GM21367 (cell line): ENCODE data around the gene SEBOX.

Source experiments
- ATAC-seq: cut with Tn5 transposase; IDR thresholded peaks from one replicate; pipeline ENCODE4 v1.9.1; 2021; ENCODE audit not compliant: unreplicated experiment

SEBOX gene

GRCh38 chr17:28369684-28370034, 4.7 kb upstream of the SEBOX start:
- no peak for ATAC-seq

DNA sequence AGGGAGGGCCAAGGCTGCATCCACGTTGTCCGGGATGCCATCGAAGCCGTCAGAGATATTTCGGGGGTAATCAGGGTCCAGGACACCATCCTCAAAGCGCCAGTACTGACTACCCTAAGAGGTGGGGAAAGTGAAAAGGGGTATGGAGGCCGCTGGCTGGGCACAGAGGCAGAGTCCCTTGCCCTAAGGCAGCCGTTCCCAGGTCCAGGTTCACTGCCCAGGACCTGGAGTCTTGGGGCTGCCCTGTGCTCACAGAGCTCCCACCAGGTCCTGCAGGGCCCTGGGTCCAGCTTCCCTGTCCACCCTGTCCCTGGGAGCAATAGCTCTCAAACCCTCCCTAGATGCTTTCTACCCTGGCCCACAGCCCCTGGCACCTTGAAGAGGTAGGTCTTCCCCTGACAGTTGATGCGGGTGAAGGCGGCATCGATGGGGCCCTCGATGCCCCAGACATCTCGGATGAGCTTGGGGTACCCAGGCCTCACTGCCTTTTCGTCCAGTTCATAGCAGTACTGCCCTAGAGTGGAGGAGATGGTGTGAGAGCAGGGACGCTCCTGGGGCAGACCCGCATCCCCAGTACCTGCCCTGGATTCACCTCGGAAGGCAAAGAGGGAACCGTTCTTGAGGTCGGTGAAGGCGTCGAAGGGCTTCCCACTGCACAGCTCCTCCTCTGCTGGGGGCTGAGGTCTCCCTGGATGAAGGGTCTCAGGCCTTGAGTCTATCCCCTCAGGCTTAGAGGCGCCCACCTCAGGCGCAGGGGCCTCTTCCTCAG, 4.1 kb upstream of the SEBOX start:
- ATAC-seq: no peak

DNA sequence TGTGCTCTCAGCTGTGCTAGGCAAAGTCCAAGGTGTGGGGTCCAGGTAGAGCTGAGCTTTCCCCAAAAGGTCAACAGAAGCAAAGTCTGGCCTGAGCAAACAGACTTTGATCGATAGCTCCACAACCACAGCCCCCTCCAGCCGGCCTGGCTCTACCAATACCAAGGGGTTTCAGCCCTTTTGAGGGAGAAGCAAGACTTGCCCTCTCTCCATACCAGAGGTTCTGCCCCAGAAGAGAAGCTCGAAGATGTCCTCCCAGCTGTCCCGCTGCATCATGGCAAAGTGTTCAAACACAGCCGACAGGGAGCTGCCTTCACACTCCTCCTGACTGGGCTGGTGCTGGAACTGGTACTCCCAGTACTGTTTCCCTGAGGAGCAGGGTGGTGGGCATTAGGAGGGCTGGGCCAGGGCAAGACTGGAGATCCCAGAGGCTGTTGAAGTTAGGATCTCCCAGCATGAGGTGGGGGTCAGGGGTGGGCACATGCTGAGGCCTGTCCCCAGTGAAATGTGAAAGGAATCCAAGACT, 3.4 kb upstream of the SEBOX start:
- ATAC-seq: no peak

DNA sequence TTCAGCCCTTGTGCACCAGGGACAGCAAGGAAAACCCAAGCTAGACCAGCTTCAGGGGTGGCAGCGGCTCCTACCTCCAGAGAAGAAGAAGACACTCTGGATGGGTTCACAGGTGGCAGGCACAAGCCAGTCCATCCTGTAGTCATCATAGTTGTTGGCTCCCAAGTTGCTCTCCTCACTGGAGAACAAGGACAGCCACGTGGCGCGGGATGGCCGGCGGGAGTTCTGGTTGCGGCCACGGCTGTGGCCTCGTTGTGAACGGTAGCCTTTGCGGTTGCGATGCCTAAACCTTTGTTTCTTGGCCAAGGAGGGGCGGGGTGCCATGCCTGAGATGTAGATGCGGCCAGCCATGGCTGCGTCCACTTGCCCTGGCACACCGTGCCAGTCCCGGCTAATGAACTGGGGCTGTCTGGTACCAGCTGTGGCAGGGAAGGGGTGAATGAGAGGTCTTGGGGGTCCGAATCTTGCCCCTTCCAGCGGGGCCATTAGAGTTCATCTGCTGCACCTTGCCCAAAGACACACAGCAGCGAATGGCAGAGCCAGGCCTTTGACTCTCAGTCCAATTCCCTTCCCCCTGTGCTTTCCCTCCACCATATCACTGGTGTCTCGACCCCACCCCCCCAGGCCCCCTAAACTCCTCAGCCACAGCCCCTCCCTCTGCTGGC, 2.8 kb upstream of the SEBOX start:
- ATAC-seq: no peak

DNA sequence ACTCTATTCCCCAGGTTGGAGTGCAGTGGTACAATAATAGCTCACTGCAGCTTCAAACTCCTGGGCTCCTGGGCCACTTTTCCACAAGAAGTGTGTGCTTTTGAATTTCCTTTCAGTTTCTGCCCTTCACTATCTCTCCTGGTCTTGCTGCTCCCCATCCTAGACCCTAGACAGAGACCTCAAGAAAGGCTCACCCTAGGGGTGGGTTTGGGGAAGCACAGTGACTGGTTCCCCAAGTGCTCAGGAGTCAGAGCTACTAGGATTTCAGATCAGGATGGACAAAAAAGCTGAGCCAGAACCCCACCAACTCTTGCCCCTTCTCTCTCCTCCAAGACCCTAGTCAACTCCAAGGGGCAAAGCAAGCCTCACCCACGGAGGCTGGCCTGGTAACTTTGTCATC, 1.6 kb upstream of the SEBOX start:
- ATAC-seq: no peak

GRCh38 chr17:28365487-28365886, 488 bp upstream of the SEBOX start:
- no peak for ATAC-seq

DNA sequence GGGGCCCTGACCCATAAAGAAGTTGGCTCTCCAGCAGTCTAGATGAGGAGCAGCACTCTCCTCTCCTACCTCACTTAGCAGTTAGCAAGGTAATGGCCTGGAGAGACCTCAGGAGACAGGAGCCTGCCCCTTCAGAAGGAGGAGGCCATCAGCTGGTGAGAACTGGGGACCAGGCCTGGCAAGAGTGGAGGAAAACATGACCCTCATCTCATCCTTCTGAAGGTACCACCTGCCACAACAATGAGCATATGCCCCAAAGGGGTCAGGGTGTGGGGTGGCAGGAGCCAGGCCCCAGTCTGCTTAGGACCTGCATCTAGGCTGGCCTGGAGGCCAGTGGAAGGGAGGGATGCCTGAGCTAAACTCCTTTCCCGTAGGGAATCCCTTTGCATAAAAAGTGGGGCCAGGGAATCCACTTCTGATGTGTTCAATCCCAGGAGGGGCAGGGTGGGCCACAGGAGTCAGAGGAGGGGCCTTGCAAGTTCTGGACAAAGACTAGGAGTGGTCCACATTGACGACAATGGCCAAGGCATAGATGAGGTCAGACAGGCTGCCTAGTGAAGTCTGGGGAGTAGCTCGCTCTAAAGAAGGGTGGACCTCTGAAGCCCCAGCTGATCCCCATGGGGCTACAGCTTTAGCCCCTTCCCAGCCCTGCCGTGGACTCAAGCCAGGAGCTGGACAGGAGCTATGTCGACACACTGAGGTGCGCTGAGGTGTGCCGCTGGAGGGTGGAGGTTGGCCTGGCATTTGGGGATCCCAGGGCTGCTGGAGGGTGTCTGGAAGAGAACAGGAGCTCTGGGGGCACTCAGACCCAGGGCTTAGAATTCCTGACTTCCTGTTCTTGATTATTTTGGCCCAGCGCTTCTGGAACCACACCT, 986 bp downstream of the SEBOX start:
- no peak for ATAC-seq

- ATAC-seq: no peak
Measured at GRCh38 chr17:28363186-28363585, 1.8 kb downstream of the SEBOX start.

- ATAC-seq: no peak
Measured at GRCh38 chr17:28357901-28358197, 7.2 kb downstream of the SEBOX start.

DNA sequence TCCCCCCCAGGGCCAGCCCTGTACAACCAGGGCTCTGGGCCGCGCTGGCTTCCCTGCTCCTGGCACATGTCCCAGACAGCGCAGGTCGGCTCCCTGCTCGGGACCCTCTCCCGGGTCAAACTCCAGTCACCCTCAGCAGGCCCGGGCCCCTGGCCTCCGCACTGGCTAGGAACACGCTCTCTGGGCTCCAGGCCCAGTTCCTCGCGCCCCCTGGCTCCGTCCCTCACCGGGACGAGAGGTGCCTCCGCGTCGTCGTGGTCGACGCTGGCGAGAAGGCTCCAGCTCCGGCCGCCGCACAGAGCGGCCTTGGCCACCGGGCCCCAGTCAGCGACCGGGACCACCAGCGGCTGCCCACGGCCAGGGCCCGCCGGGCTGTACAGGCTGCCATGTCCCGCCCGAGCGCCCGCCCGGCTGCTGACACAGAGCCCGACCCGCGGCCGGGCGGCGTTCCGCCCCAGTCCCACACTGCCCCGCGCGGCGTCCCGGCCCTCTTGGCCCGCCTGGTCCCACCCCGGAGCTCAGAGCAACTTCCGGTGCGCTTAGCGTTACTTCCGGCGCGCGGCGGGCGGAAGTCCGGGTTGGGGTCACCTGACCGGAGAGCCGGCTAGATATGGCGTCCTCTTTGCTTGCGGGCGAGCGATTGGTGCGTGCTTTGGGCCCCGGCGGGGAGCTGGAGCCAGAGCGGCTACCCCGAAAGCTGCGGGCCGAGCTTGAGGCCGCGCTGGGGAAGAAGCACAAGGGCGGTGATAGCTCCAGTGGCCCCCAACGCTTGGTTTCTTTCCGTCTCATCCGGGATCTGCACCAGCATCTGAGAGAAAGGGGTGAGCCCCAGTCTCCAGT, 7.7 kb downstream of the SEBOX start, which contains the start of gene POLDIP2:
POLDIP2 (minus strand) TSS at position 467 of the 840 bp plus-strand sequence; CDS start at position 388, 79 bp downstream.
- ATAC-seq: peak; percentile 77

GRCh38 chr17:28350271-28350670, 14.7 kb downstream of the SEBOX start:
- no peak for ATAC-seq

- ATAC-seq: no peak
Measured at GRCh38 chr17:28348979-28349378, 16.0 kb downstream of the SEBOX start.

GRCh38 chr17:28347261-28347891, 17.6 kb downstream of the SEBOX start:
- ATAC-seq: no peak

DNA sequence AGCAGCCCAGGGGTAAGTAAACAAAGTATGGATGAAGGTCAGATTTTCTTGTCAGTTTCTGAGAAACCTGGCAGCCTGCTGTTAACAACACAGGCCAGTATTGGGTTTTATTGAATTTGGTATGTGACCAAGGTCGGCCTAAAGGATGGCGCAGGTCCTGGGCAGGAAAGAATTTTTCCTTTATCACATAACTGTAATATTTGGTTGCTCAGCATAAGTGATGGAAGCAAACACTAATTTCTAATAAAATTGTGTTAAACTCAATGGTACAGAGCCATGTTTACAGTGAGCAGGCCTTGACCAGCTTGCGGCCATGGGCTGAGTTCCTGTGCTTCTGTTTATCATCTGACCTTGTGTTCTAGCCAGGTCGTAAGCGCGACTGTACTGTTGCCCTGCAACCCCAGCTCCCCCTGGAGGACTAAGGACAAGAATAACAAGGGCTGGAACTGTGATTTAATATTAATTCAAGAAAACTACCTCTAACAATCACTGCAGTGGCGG, 18.2 kb downstream of the SEBOX start:
- ATAC-seq: no peak

DNA sequence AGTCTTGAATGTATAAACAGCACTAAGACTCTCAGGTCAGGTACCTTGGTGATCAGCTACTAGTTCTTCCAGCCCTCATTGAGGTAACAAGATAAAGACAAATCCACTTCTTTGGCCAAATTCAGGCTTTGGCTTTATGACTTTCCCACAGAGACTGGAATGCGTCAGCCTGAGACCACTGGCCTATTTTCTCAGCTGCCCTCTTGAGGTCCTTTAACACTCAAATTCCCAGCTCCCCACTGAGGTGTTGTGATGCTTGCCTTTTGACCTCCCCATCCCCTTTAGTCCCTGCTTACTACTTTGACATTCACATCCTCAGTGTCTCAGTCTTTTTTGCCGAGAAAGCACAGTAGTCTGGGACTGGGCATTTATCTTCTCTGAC, 18.8 kb downstream of the SEBOX start:
- ATAC-seq: no peak

GRCh38 chr17:28345419-28346198, 19.4 kb downstream of the SEBOX start:
- no peak for ATAC-seq

DNA sequence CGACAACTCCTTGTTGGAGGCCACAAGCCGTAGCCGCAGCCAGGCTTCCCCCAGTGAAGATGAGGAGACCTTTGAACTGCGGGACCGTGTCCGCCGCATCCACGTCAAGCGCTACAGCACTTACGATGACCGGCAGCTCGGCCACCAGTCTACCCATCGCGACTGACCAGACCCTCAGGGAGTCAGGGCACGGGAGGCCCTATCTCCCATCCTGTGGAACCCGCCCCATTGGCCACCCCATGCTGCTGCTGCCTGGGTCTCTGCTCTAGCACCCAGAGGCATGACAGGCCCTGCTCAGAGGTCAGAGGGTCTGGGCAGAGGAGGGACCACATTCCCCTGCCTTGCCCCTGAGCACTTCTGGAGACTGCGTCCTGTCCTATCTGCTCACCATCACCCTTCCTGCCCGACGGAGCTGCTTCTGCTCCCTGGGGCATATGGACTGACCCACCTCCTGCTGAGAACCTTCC, 20.5 kb downstream of the SEBOX start:
- ATAC-seq: no peak

DNA sequence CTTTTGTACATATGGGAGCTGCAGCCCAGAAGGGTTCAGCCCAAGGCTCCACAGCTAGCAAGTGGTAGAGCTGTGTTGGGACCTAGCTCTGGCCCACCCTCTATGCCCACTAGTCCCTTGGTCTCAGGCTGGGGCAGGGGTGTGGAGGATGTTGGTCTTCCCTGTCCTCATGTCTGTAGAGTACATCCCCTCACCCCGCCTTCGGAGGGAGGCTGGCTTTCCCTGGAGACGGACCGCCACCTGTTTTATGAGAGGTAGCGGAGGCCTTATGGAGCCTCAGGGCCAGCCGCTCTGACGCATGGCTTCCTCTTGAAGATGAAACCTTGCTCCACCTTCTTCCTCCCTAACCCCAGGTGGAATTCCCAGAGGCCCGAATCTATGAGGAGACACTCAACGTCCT, 21.0 kb downstream of the SEBOX start:
- no peak for ATAC-seq

DNA sequence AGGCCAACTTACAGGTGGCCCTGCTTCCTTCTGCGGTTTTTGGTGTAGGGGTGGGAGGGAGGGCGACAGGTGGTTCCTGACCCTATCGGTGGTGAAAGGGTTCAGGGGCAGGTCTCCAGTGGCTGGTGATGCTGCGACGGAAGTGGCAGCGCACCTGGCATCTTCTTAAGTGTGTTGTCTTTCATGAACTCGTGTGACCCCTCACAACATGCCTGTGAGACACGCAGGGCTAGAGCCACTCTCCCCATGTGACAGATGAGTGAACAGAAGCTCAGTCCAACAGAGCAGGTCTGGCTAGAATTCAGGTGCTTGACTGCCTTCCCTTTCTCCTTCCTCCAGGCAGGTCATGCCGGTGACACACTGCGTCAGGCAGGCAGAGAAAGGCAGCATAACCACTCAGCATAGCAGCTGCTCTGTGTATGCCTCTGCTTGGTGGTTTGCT, 21.5 kb downstream of the SEBOX start:
- ATAC-seq: no peak
